Measurements from ENCODE around the gene PCDHA7.
"Not testable (repeated sequence)": the region's sequence is repeated elsewhere in the genome, so short reads cannot be mapped to it uniquely, and the experiment has no call there.

PCDHA7 gene

GRCh38 chr5:140868721-140869554 lies 34.9 kb downstream of the PCDHA7 start, which contains the start of gene PCDHA11:
TSS of gene PCDHA11 (plus strand) at chr5:140868957. CDS start at chr5:140869104, 147 bp downstream.
- DNase-seq (ENCODE audit: low read depth) = no peak

DNA sequence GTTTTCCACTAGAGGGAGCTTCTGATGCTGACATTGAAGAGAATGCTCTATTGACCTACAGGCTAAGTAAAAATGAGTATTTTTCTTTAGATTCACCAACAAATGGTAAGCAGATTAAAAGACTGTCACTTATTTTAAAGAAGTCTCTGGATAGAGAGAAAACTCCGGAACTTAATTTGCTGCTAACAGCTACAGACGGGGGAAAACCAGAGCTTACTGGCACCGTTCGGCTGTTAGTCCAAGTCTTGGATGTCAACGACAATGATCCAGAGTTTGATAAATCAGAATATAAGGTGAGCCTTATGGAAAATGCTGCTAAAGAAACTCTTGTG lies 35.5 kb downstream of the PCDHA7 start:
- DNase-seq (ENCODE audit: low read depth) = no peak

DNA sequence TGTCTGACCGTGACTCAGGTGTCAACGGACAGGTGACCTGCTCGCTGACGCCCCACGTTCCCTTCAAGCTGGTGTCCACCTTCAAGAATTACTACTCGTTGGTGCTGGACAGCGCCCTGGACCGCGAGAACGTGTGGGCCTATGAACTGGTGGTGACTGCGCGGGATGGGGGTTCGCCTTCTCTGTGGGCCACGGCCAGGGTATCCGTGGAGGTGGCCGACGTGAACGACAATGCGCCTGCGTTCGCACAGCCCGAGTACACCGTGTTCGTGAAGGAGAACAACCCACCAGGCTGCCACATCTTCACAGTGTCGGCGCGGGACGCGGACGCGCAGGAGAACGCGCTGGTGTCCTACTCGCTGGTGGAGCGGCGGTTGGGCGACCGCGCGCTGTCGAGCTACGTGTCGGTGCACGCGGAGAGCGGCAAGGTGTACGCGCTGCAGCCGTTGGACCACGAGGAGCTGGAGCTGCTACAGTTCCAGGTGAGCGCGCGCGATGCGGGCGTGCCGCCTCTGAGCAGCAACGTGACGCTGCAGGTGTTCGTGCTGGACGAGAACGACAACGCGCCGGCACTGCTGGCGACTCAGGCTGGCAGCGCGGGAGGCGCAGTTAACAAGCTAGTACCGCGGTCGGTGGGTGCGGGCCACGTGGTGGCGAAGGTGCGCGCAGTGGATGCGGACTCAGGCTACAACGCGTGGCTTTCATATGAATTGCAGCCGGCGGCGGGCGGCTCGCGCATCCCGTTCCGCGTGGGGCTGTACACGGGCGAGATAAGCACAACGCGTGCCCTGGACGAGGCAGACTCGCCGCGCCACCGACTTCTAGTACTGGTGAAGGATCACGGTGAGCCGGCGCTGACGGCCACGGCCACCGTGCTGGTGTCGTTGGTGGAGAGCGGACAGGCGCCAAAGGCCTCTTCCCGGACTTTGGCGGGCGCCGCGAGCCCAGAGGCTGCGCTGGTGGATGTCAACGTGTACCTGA lies 36.4 kb downstream of the PCDHA7 start:
- DNase-seq (ENCODE audit: low read depth) = no peak

- DNase-seq (ENCODE audit: low read depth) = no peak
These were observed 41.3 kb downstream of the PCDHA7 start, which contains the start of gene PCDHA12 for GRCh38 chr5:140875085-140876065. TSS of gene PCDHA12 (plus strand) at chr5:140875308. CDS start at chr5:140875473, 165 bp downstream.

- not testable (repeated sequence) for DNase-seq (ENCODE audit: low read depth)
These were observed 42.6 kb downstream of the PCDHA7 start for GRCh38 chr5:140876541-140877261.

- no peak for DNase-seq (ENCODE audit: low read depth)
These were observed 43.2 kb downstream of the PCDHA7 start for GRCh38 chr5:140877262-140877581.

- DNase-seq (ENCODE audit: low read depth) = no peak
These were observed 48.0 kb downstream of the PCDHA7 start, which contains the start of gene PCDHA13 for GRCh38 chr5:140881889-140882590. TSS of gene PCDHA13 (plus strand) at chr5:140882124. CDS start at chr5:140882269, 145 bp downstream.

DNA sequence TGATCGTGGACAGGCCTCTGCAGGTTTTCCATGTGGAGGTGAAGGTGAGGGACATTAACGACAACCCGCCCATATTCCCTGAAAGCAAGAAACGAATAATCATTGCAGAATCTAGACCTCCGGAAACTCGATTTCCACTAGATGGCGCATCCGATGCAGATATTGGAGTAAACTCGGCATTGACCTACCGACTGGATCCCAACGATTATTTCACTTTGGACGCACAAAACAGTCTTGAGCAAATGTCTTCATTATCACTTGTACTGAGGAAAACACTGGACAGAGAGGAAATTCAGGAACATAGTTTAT lies 48.5 kb downstream of the PCDHA7 start:
- no peak for DNase-seq (ENCODE audit: low read depth)

DNA sequence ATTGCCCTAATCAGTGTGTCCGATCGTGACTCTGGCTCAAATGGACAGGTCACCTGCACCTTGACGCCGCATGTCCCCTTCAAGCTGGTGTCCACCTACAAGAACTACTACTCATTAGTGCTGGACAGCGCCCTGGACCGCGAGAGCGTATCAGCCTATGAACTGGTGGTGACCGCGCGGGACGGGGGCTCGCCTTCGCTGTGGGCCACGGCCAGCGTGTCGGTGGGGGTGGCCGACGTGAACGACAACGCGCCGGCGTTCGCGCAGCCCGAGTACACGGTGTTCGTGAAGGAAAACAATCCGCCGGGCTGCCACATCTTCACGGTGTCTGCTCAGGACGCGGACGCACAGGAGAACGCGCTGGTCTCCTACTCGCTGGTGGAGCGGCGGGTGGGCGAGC lies 49.3 kb downstream of the PCDHA7 start:
- no peak for DNase-seq (ENCODE audit: low read depth)

GRCh38 chr5:140883927-140884697 lies 50.0 kb downstream of the PCDHA7 start:
- DNase-seq (ENCODE audit: low read depth) = no peak

Measured in CMK (cell line).